HS-5 (cell line): ENCODE data around the gene TMA7B.
"Not testable (repeated sequence)": the region's sequence is repeated elsewhere in the genome, so short reads cannot be mapped to it uniquely, and the experiment has no call there.

Source experiments
- DNase-seq: peaks from one replicate; pipeline ENCODE4 v3.0.0-alpha.2; 2012; ENCODE audit warnings: low read depth

Gene TMA7B

DNA sequence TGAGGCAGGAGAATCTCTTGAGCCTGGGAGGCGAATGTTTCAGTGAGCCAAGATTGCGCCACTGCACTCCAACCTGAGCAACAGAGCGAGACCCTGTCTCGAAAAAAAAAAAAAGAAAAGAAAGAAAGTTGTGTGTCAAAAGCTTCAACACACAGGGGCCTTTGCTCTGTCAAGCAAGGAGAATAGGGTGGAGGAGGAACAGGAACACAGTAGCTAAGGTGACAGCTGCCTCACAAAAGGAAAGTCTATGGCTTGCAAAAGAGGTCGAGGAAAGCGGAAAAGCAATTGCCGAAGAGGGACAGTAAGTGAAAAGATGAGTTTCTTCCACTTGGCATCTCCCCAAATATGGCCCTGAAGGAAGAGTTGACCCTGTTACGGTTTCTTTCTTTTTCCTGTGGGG, 26.5 kb upstream of the TMA7B start:
- no peak for DNase-seq

DNA sequence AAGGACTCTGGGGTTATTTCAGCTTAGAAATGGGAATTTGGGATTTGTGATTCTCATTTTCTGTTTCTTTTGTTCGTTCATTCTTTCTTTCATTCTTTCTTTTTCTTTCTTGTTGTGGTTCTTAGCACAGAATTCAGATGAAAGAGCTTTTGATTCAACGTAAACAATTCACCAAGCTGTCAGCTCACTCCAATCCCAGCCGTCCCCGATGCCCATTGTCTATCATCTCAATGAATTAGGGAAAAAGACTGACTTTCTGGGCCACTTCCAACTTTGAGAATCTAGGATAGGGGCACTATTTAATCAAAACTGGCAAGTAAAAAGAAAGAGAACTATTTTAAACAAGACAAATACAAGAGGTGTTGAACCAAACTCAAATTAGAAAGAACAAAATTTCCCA, 25.1 kb upstream of the TMA7B start:
- no peak for DNase-seq

DNA sequence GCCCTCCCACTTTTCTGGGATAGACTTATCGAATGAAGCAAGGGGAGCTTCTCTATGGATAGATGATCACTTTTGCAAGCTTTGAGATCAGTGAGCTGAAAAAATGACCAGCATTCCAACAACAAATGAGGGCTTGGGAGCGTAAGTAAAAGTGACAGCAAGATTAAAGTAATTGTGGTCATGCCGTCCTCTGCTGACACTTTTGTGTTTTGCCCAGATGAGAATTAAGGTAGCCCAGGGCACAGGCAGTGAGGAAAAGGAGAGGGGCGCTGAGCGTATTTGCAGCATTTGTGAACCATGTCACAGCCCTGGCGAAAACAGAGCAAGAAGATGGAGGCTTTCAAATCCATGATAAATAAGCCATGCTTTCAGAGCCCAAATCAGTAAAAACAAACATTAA, 24.6 kb upstream of the TMA7B start:
- no peak for DNase-seq

DNA sequence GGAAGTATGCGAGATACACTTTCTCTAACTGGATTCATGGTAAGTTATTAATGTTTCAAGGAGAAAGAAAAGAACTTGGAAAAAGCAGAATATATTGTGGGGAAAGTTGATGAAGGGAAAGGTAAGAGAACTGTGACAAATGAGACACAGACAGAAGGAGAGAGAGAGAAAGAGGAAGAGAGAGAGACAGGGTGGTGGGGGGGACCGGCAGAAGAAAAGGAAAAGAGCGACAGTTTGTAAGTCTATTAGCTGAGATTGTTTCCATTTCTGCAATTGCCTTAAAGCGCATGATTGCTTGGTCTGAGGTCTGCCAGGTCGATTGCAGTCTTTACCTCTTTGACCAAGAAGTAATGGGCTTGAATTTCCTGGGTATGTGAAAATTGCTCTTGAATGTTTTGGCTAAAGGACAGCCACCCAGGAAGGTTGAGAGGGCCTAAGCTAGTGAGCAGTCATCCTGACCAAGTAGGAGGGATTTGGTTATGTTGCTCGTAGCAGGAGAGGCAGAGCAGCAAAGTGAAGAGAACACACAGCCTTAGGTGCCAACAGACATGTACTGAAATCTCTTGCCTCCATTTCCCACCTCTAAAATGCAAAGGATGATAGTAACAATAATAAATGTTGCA, 23.6 kb upstream of the TMA7B start:
- DNase-seq: no peak

DNA sequence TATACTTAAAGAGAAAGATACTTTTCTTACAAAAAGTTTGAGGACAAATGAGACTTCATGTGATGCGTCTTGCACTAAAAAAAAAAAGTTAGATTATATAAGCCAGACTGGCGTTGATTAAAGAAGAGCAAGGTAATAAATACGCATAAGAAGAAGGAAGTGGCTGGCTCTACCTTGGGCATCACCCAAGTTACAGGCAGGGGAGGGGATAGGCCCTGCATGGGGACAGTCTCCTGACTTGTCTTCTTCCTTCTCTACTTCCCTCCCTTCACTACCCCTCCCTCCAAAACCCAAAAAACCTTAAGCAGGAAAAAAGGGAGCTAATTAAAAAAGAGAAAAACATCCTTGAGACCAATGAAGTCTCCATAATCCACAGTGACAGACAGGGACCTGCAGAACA, 22.3 kb upstream of the TMA7B start:
- DNase-seq: no peak

DNA sequence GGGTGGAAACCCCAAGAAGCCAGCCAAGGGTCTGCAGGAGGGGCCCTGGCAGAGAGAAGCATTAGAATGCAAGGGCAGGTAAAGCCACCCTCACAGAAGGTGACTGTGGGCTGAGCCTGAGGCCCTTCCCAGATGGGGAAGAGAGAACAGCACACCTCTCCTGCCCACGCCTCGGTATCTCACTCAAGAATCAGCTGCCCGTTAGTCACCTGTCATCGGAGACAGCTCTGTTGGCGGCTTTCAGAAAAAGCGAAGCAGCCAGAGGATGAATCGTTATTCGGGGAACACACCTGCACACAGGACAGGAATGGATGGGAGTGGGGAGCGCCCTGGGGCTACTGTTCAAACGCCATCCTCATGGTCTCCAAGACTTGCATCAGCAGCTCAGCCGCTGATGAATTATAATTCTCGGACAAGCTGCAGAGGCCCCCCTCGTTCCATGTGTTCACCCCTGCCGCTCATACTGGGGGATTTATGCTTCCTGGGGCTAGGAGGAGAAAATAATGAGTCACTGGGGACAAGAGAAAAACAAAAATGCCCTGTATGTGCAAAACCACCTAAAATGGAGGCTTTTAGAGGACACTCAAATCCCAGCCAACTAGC, 21.6 kb upstream of the TMA7B start:
- DNase-seq: no peak

DNA sequence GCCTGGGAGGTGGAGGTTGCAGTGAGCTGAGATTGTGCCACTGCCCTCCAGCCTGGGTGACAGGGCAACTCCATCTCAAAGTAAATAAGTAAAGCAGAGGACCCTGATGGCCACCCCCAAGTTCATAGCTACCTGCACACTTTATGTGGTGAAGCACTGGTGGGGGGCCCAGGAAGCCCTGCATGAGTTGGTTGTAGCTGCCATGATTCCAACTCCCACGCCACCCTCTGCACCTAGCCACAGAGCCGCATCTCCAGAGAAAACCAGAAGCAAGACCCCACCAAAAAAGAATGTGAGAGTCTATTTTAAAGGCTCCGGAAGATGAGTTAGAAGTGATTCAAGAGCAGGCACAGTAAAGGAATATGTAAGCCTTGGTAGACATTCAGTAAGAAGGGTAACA, 20.4 kb upstream of the TMA7B start:
- no peak for DNase-seq

DNA sequence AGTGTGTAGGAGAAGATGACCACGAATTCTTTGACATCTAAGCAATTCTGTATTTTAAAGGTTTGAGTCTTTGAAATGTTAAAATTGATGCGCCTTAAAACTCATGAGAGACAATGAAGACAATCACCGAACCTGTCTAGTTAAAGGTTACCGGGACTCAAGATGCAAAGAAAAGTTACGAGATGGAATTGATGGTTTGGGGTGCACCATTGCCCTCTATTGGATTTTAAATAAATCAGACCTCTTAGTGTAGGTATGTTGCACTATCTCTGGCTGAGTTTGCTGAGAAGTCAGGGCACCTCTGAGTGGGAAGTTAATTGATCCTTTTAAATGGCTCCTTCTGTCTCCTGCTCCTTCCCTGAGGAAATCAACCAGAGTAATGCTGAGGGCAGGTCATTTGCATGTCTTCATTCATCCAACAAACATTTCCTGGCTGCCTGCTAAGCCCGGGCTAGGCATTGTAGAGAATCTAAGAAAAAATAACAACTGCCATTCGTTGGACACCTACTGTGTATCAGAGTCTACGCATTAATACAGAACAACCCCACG, 19.4 kb upstream of the TMA7B start:
- no peak for DNase-seq

DNA sequence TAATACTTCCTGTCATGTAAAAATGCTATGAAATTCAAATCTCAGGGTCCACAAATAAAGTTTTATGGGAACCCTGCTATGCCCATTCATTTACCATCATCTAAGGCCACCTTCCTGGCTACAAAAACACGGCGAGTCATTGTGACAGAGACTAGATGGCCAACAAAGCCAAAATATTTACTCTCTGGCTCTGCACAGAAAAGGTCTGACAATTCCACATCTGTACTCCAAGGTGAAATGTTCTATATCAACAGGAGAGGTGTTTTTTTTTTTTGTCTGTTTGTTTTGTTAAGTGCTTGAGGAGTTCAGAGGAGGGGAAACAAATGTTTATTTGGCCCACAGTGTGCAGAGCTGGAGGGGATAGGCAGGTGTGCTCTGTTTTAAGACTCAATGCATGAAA, 18.6 kb upstream of the TMA7B start:
- no peak for DNase-seq

DNA sequence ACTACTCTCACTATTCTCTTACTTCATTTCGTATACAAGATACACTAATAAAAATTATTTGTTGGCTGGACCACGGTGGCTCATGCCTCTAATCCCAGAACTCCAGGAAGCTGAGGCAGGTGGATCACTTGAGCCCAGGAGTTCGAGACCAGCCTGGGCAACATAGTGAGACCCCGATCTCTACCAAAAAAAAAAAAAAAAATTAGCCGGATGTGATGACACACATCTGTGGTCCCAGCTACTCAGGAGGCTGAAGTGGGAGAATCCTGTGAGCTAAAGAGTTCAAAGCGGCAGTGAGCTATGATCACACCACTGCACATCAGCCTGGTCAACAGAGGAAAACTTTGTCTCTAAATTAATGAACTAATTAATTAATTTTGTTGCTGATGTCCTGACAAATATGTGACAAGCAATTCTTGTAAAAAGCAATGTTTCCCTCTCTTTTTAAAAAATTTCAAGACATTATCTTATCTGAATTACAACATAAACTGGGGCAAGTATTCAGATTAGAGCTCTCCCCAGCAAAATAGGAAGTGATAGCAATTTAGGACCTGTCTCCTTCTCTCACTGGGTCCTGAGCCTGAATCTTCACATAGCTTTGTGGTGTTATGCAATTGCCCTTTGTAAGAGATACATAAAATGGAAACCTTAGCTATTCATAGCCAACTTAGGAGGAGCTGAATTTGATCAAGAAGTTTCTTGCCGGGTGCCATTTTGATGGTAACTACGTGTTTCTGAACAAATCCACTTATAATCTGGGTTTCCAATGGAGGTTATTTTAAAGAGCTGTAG, 17.6 kb upstream of the TMA7B start:
- DNase-seq: no peak

DNA sequence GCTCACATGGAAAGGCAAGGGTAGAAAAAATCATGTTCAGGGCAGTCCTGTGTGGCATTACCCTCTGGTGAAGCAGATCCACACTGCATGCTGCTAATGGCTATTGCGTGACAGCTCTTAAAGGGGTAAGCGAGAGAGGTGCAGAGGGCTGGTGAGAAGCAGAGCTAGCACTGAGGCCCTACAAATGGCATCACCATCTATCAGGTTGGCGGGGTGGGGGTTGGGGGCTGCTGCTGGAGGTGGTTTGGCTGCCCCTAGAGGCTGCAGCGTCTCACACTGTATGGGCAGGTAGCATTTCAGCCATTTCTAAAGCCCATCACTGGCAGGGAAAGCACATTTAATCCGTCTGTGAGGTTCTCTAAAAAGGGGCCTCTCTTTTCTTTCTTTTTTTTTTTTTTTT, 16.9 kb upstream of the TMA7B start:
- no peak for DNase-seq

DNA sequence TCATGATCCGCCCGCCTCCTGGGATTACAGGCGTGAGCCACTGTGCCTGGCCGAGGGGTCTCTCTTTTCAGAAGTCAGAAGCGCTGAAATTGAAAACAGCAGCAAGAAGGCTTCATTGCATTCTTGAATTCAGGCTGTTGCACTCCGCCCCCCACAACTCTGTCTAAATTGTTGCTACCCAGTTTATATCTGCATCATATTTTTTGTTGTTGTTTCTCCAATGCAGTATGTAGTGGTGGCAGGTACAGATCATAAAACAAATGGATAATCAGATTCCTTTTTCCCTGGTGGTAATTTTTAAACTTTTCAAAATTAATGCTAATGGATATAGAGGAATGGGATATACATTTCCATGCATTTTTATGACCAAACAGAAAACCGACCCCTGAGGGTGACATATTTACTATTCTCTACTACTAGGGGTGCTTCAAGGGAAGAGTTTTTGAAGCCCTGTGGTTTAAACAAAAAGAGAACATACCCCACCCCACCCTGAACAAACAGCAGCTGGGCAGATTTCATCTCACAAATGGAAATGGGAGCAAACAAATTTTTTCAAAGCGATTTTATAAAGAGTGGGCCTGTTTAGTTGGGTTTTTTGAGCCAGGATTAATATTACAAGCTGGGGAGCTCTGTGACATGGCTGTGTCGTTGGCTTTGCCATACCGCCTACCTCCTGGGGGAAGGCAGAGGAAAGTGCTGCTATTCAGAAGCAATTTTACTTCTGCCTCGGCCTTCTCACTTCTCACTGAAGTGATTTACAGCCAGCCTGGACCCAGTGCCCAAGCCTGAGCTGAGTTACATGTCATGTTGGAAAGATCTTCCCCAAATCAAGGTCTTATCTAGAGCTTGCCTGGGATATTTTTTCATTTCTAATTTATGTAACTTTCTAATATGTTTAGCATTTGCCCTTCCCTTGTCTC, 16.0 kb upstream of the TMA7B start:
- no peak for DNase-seq

DNA sequence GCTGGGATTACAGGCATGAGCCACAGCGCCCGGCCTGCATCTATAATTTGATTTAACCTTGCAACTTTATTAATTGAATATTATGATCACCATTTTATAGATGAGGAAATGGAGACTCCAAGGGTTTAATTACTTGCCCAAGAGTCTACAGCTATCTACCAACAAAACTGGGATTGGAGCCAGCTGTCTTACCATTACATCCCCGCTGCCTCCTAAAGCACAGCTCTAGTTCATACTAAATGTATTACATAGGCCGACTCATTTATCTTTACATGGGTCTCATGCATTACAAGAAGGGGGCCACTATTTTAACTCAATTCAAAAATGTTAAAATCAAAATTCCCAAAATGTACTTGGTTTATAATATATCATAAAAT, 14.1 kb upstream of the TMA7B start:
- DNase-seq: no peak

DNA sequence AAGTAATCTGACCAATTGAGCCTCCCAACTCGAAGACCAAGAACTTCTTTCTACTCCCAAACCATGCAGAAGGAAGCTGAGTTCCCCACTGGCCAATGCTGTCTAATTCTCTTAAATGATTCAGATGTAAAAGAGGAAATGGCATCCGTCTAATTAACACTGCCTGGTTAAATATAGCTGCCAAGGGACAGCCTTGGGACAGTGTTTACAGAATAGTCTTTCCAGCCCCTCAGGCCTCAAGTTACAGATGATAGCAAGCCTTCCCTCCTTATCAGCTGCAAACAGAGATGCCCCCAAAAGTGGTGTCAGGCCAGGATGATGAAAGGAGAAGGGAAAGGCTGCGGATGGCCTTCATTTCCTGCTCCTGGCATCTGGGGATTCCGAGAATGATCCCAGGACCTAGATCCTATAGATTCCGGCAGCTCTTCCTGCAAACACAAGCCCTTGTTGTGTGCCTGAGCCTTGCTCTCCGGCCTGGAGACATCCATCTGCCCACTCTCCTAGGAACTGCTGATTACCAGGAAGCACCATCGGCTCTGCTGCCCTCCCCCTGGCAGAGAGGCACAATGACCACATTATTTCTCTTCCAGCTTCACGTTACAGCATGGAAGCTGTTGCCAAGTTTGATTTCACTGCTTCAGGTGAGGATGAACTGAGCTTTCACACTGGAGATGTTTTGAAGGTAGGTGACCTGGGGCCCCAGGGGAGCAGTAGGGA, 13.5 kb upstream of the TMA7B start:
- no peak for DNase-seq

DNA sequence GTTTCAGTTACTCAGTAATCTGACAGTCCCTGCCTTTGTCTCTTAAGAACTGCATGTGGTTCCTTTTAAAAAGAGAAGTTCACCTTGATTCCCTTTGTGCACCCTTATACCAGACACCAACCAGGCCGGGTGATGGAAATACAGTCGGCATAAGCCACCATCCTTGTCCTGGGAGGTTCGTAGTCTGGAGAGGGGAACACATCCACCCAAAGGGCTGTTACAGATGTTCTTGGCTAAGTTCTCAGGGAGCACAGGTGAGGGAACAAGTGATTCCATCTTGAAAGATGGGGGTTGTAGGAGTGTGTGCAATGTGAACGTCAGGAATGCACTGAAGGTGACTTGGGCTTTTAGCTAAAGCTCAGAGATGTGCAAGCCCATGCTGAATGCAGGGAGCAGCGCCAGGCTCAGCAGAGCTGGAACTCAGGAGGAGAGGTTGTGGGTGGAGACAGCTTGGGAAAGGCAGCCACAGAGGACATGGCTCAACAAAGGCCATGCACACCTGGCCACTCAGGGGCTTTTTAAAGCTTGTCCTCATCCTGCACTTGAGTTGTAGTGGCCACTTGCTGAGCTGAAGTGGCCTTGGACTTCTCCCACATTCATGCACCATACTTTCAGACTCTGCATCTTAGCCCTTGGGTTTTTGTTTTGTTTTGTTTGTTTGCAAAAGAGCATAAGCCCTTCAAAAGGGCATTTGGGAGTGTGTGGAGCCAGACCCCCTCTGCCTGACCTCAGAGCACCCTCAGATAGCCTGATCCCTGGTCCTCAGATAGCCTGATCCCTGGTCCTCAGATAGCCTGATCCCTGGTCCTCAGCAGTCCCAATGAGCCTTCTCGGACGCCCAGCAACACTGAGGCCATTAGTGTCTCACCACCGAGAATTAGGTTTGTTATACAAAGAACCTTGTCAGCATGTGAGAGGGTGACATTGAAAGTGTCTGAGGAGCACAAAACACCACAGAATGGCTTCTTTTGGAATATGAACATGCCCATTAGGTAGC, 12.7 kb upstream of the TMA7B start:
- no peak for DNase-seq

DNA sequence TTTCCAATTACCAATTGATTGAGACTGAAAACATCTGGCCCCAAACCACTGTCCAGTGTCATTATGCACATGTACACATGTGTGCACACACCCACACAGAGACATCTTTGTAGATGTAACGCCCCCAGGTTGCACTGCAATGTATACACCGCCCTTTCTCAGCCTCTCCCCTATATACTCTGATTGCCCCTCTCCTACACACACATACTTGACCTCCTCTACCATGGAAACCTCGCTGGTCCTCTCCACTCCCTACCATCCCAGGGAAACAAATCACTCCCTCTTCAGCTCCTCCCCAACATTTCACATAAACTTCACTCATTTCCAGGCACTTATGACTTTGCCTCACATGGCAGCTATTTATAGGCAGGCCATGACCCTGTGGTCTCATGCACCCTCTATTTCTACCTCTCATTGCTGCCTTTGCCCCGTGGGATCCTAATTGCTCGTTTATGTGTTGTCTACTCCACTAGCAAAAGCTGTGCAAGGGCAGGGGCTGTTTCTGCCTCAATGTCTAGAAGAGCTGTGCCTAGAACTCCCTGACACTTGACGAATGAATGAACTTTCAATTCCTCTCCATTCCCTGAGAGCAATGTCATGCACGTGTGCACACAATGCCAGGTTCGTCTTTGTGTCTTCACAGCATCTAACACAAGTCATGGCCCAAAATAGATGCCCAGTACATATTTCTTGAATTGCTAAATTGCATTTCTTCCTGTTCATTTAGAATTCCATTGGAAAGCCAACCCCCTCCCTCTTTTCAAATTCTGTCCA, 10.0 kb upstream of the TMA7B start:
- no peak for DNase-seq

DNA sequence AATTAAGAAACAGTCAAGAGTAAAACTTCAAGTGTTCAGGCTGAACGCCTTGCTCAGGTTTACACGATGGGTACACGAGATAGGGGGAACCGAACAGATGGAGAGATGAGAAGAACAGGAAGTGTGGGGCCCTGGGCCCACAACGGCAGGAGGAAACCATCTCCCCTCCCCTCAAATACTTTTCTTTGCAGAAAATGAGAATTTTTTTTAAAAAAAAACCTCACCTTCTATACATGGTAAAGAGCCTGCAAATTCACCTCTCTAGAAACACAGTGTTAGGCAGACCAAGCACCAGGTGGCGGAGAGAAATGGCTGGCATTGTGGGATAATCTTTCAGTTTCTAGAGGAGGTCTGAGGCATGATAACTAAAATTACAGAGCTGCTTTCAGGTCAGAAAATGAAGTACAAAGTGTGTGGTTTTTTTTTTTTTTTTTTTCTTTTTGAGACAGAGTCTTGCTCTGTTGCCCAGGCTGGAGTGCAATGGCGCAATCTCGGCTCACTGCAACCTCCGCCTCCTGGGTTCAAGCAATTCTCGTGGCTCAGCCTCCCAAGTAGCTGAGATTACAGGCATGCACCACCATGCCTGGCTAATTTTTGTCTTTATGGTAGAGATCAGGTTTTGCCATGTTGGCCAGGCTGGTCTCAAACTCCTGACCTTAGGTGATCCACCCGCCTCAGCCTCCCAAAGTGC, 8.4 kb upstream of the TMA7B start:
- not testable (repeated sequence) for DNase-seq

DNA sequence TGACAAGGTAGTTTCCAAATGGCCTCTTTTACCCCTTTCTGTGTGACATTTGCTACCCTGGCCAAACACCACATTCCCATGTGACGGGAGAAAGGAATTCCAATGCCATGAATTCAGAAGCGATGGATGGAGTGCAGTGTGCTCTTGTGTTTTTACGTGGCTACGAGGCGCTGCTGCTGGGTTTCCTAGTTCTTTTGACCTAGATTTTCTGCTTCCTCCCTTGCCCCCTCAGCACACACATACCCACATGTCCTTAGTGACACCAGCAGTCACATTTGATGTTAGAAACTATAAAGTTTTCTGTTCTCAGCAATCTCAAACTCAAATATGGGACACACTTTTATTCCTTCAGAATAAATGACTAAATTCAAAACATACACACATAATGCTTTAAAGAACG, 7.8 kb upstream of the TMA7B start:
- DNase-seq: no peak

DNA sequence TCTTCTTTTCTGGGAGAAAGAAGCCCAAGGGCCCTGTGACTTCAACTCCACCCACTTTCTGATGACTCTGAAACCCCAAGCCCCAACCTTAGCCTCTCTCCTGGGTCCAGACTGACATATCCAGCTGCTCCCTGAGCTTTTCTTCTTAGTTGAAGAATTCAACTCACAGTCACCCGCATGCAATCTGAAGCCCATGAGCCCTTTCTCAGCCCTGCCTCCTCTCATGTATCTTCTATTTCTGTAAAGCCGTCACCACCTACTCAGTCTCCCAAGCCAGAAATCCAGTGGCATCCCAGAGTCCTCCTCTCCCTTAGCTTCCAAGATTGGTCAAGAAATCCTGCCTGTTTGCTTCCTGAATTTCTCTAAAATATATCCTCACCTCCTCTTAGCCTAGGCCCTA, 7.1 kb upstream of the TMA7B start:
- DNase-seq: no peak
